Smooth muscle cell (in vitro differentiated cells): Measurements from ENCODE around the gene MYCN. TPM values are rescaled to one million over a fixed set of nuclear protein-coding genes. Genes with fewer than 3 reads are reported as not detected.

Source experiments
- DNase-seq: peaks from one replicate; lab custom pipeline; 2025; ENCODE audit not compliant: unreplicated experiment; lab: John Stamatoyannopoulos, UW
- H2AFZ ChIP-seq: fragments of 200-600 bp; sonication (generic); 2 replicates; pipeline ENCODE4 v1.6.0; 2016; ENCODE audit warnings: antibody characterized with exemption, low read depth, mild to moderate bottlenecking
- H3F3A ChIP-seq: fragments of 200-600 bp; sonication (generic); 2 replicates; pipeline ENCODE4 v1.6.0; 2017; ENCODE audit warnings: antibody characterized with exemption, low read depth
- H3K27ac ChIP-seq: fragments of 200-600 bp; sonication (generic); 2 replicates; pipeline ENCODE4 v1.5.1; 2016; ENCODE audit warnings: low read depth, mild to moderate bottlenecking
- H3K27me3 ChIP-seq: fragments of 200-600 bp; sonication (generic); 2 replicates; pipeline ENCODE4 v1.6.1; 2016; ENCODE audit warnings: low read depth, mild to moderate bottlenecking
- H3K36me3 ChIP-seq: fragments of 200-600 bp; sonication (generic); 2 replicates; pipeline ENCODE4 v1.5.1; 2016; ENCODE audit warnings: low read depth
- H3K4me1 ChIP-seq: fragments of 200-600 bp; sonication (generic); 2 replicates; pipeline ENCODE4 v1.5.1; 2016; ENCODE audit warnings: low read depth
- H3K4me2 ChIP-seq: fragments of 200-600 bp; sonication (generic); 2 replicates; pipeline ENCODE4 v1.6.0; 2016; ENCODE audit warnings: mild to moderate bottlenecking
- H3K4me3 ChIP-seq: fragments of 200-600 bp; sonication (generic); 2 replicates; pipeline ENCODE4 v1.5.1; 2016; ENCODE audit warnings: mild to moderate bottlenecking
- H3K79me2 ChIP-seq: fragments of 200-600 bp; sonication (generic); 2 replicates; pipeline ENCODE4 v1.6.0; 2016; ENCODE audit warnings: low read depth, mild to moderate bottlenecking
- H3K9ac ChIP-seq: fragments of 200-600 bp; sonication (generic); 2 replicates; pipeline ENCODE4 v1.6.0; 2016; ENCODE audit warnings: low read depth
- H3K9me3 ChIP-seq: fragments of 200-600 bp; sonication (generic); replicated peaks from 2 replicates; pipeline ENCODE4 v1.5.1; 2016; ENCODE audit warnings: low read depth
- H4K20me1 ChIP-seq: fragments of 200-600 bp; sonication (generic); 2 replicates; pipeline ENCODE4 v1.6.0; 2016; ENCODE audit warnings: low read depth
- CTCF ChIP-seq: fragments of 200-600 bp; sonication (generic); IDR thresholded peaks from 2 replicates; pipeline ENCODE4 v1.5.1; 2017; ENCODE audit warnings: borderline replicate concordance, mild to moderate bottlenecking, antibody characterized with exemption; ENCODE audit not compliant: insufficient read depth, poor library complexity, severe bottlenecking
- WGBS: methylation state at CpG from one replicate; pipeline ENCODE4 v1.1.7; 2016; ENCODE audit warnings: low lambda C conversion rate; 5-methylcytosine and 5-hydroxymethylcytosine counted together
- polyA plus RNA-seq: library from polyadenylated mRNA; unstranded; fragments of >200 nt; fragmentation: Nextera tagmentation; extraction: Ambion mirVana; gene quantifications from 2 replicates; pipeline ENCODE4 v1.2.1, GENCODE V29; 2016
- total RNA-seq: library from RNA; depleted of rRNA; stranded (reverse); fragments of >200 nt; gene quantifications from 2 replicates; pipeline ENCODE4 v1.2.3, GENCODE V29; 2014

MYCN gene
- total and polyA plus RNA-seq, 2 experiments from 2014 or later: 6.9 to 18.3 TPM

- H3F3A ChIP-seq: no peaks in the 10 kb centered on the region
- WGBS: 85% methylated on average over 7 of the region's 7 CpGs
- no peaks in the 10 kb centered on the region for H4K20me1 ChIP-seq
- H3K27ac ChIP-seq: no peak overlapping the region
- no peak for TF ChIP-seq CTCF
- H3K4me1 ChIP-seq: no peaks in the 10 kb centered on the region
- H3K36me3 ChIP-seq: no peaks in the 10 kb centered on the region
- H3K4me3 ChIP-seq: no peak overlapping the region
- H3K27me3 ChIP-seq: no peaks in the 10 kb centered on the region
- no peak for DNase-seq
- no peak overlapping the region for H3K9ac ChIP-seq
- H3K79me2 ChIP-seq: no peaks in the 10 kb centered on the region
- H3K4me2 ChIP-seq: no peak overlapping the region
- H3K9me3 ChIP-seq: no peaks in the 10 kb centered on the region
- no peak overlapping the region for H2AFZ ChIP-seq
Observed at GRCh38 chr2:15973481-15974401, 33.4 kb downstream of the MYCN start.

GRCh38 chr2:15974565-15975260 lies 34.4 kb downstream of the MYCN start:
- Histone ChIP-seq H3K79me2 (no peaks in the 10 kb centered on the region), H3K9ac (no peak overlapping the region), H3K27me3 (no peaks in the 10 kb centered on the region), H3K36me3 (no peaks in the 10 kb centered on the region), H3K27ac (no peak overlapping the region), H3K4me1 (no peaks in the 10 kb centered on the region), H4K20me1 (no peaks in the 10 kb centered on the region), H3K4me3 (no peak overlapping the region), H3K4me2 (no peak overlapping the region), H3K9me3 (no peaks in the 10 kb centered on the region), H3F3A (no peaks in the 10 kb centered on the region), H2AFZ (no peak overlapping the region)
- WGBS: 93% methylated on average over 5 of the region's 5 CpGs
- DNase-seq: no peak
- TF ChIP-seq CTCF: no peak

GRCh38 chr2:15975261-15975600 lies 34.9 kb downstream of the MYCN start:
- no peak overlapping the region for H3K9ac ChIP-seq
- H4K20me1 ChIP-seq: no peaks in the 10 kb centered on the region
- H2AFZ ChIP-seq: no peak overlapping the region
- H3F3A ChIP-seq: no peaks in the 10 kb centered on the region
- H3K4me1 ChIP-seq: peaks cover 1% of the 10 kb centered on the region
- H3K27ac ChIP-seq: no peak overlapping the region
- H3K9me3 ChIP-seq: no peaks in the 10 kb centered on the region
- no peak for TF ChIP-seq CTCF
- no peak overlapping the region for H3K4me2 ChIP-seq
- no peaks in the 10 kb centered on the region for H3K27me3 ChIP-seq
- no peaks in the 10 kb centered on the region for H3K36me3 ChIP-seq
- H3K4me3 ChIP-seq: no peak overlapping the region
- DNase-seq: no peak
- H3K79me2 ChIP-seq: no peaks in the 10 kb centered on the region
- WGBS: 98% methylated on average over 3 of the region's 3 CpGs
